Epithelial cell of esophagus (primary cell): ENCODE measurements around the gene GRK2.
"Not testable (repeated sequence)": the region's sequence is repeated elsewhere in the genome, so short reads cannot be mapped to it uniquely, and the experiment has no call there.

Experiments used
- DNase-seq: peaks from one replicate; pipeline ENCODE4 v3.0.0; 2010; ENCODE audit warnings: low read depth
- H3K4me3 ChIP-seq: 2 replicates; pipeline ENCODE4 v1.5.1; 2011; ENCODE audit warnings: mild to moderate bottlenecking, low read length, control low read depth
- TF ChIP-seq, protein P1 (sequence below): IDR thresholded peaks from 2 replicates; pipeline ENCODE4 v1.5.1; 2011; ENCODE audit warnings: low read depth, mild to moderate bottlenecking, low read length, control low read depth, inconsistent platforms; ENCODE audit not compliant: insufficient read depth; ENCODE audit errors: missing control alignments

Gene GRK2

DNA sequence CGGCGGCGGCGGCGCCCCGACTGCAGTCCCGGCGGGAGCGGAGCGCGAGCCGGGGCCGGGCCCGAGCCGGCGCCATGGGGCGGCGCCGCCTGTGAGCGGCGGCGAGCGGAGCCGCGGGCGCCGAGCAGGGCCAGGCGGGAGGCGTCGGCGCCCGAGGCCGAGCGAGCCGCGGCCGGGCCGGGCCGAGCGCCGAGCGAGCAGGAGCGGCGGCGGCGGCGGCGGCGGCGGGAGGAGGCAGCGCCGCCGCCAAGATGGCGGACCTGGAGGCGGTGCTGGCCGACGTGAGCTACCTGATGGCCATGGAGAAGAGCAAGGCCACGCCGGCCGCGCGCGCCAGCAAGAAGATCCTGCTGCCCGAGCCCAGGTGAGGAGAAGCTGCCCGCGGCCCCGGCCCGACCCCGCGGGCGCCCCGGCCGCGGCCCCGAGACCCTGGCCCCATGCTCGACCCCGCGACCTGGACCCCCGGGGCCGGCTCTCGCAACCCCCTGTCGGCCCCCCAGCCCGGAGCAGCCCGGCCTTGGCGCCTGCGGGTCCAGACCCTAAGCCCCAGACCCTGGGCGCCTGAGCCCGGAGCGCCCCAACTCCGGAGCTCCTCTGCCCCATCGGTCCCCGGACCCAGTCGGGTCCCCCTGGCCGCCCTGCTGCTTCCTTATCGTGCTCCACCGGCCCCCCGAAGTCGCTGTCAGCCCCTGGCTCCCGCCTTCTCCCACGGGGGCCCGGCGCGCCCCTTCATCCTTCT lies at the start of gene GRK2:
TSS of gene GRK2 (plus strand) at position 25 of the 739 bp plus-strand sequence. CDS start at position 252, 227 bp downstream.
- peak; percentile 60 for DNase-seq
- TF ChIP-seq, protein P1, sequence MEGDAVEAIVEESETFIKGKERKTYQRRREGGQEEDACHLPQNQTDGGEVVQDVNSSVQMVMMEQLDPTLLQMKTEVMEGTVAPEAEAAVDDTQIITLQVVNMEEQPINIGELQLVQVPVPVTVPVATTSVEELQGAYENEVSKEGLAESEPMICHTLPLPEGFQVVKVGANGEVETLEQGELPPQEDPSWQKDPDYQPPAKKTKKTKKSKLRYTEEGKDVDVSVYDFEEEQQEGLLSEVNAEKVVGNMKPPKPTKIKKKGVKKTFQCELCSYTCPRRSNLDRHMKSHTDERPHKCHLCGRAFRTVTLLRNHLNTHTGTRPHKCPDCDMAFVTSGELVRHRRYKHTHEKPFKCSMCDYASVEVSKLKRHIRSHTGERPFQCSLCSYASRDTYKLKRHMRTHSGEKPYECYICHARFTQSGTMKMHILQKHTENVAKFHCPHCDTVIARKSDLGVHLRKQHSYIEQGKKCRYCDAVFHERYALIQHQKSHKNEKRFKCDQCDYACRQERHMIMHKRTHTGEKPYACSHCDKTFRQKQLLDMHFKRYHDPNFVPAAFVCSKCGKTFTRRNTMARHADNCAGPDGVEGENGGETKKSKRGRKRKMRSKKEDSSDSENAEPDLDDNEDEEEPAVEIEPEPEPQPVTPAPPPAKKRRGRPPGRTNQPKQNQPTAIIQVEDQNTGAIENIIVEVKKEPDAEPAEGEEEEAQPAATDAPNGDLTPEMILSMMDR = no peak
- peak within 1 kb of the TSS; percentile 79 for H3K4me3 ChIP-seq

DNA sequence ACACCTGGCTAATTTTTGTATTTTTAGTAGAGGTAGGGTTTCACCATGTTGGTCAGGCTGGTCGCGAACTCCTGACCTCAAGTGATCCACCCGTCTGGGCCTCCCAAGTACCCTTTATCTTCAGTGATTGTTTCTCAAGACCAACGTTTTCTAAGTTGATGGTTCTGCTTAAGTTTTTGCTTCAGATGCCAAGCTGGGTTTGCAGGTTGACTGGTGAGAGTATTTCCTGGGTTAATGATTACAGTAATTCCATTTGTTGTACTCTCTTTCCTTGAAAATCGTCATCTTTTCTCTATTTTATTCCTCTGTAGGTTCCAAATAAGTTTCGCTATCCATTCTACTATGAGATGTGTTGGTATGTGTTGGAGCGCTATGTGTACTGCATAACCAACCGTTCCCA lies 38.5 kb upstream of the GRK2 start:
- TF ChIP-seq, protein P1 = no peak
- no peak for DNase-seq
- H3K4me3 ChIP-seq = no peak overlapping the region

DNA sequence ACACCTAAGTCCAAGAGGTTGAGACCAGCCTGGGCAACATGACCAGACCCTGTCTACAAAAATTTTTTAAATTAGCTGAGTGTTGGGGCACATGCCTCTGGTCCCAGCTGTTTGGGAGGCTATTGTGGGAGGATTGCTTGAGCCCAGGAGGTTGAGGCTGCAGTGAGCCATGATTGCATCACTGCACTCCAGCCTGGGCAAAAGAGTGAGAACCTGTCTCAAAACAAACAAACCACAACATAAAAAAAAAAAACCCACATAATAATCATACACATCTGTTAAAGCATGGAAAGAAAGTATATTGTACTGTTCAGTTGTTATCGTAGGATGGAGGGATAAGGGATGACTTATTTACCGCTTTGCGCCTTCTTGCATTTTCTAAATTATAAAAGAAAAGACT lies 35.9 kb upstream of the GRK2 start:
- H3K4me3 ChIP-seq = no peak overlapping the region

GRCh38 chr11:67230886-67231285 lies 35.4 kb upstream of the GRK2 start:
- TF ChIP-seq, protein P1 = no peak
- no peak overlapping the region for H3K4me3 ChIP-seq
- DNase-seq = no peak

More for the DNA sequence above, 35.9 kb upstream of the GRK2 start:
- DNase-seq = no peak
- TF ChIP-seq, protein P1 = no peak

- no peak overlapping the region for H3K4me3 ChIP-seq
- TF ChIP-seq, protein P1 = no peak
- DNase-seq = no peak
Observed at GRCh38 chr11:67233584-67234190, 32.6 kb upstream of the GRK2 start.

GRCh38 chr11:67234571-67234970 lies 31.7 kb upstream of the GRK2 start:
- DNase-seq = peak; percentile 61
- not testable (repeated sequence) for H3K4me3 ChIP-seq

DNA sequence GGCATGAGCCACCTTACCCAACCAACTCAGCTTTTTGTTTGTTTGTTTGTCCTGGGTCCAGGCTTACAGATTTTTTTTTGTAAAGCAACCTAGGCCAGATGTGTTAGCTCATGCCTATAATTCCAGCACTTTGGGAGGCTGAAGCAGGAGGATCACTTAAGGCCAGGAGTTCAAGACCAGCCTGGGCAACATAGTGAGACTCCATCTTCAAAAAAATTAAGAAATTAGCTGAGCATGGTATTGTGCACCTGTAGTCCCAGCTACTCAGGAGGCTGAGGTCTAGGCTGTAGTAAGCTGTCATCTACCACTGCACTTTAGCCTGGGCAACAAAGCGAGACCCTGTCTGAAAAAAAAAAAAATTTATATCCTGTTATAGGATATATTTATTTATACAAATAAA lies 28.7 kb upstream of the GRK2 start:
- TF ChIP-seq, protein P1 = no peak

More for the DNA sequence above, 28.7 kb upstream of the GRK2 start:
- DNase-seq = no peak
- no peak overlapping the region for H3K4me3 ChIP-seq
